Naive thymus-derived CD8-positive, alpha-beta T cell (primary cell): ENCODE results near the gene CEP55. TPM values are rescaled to one million over a fixed set of nuclear protein-coding genes. Genes with fewer than 3 reads are reported as not detected.

Source experiments
- ATAC-seq, 2 donors: fragments of 150-1000 bp; cut with Tn5 transposase in 1 of 2; sonication (Bioruptor Pico), chemical (Tn5 transposase) in 1 of 2; 1 replicate in 1 of 2; 2 replicates in 1 of 2; pipeline ENCODE4 v1.10.0; 2021; ENCODE audit warnings: mild to moderate bottlenecking in 2 of 2, moderate library complexity in 2 of 2
- POLR2A ChIA-PET: fragments of 350-600 bp; sonication (Branson Sonifier 250); formaldehyde crosslinking; loops from one replicate; lab custom pipeline; 2021; ENCODE audit warnings: antibody characterized with exemption; lab: Charles Lee
- DNase-seq, 10 donors: peaks; one replicate each; pipeline versions ENCODE4 v3.0.0 to v3.0.0-alpha.2; 2020 to 2022
- H3K27ac Mint-ChIP-seq, 10 donors: one replicate each; pipeline ENCODE4 v1.8.0; 2020 to 2022; ENCODE audit warnings: mild to moderate bottlenecking in 10 of 10, mixed read lengths in 10 of 10, moderate library complexity in 4 of 10, inconsistent platforms in 1 of 10
- H3K27me3 Mint-ChIP-seq, 5 donors: one replicate each; pipeline ENCODE4 v1.8.0; 2021 to 2022; ENCODE audit warnings: mixed read lengths in 5 of 5
- H3K36me3 Mint-ChIP-seq, 3 donors: one replicate each; pipeline ENCODE4 v1.8.0; 2020 to 2022; ENCODE audit warnings: mixed read lengths in 3 of 3, mild to moderate bottlenecking in 2 of 3, inconsistent platforms in 1 of 3
- H3K4me1 Mint-ChIP-seq, 4 donors: one replicate each; pipeline ENCODE4 v1.8.0; 2021 to 2022; ENCODE audit warnings: mixed read lengths in 4 of 4
- H3K4me3 Mint-ChIP-seq, 10 donors: one replicate each; pipeline ENCODE4 v1.8.0; 2020 to 2022; ENCODE audit warnings: mild to moderate bottlenecking in 10 of 10, mixed read lengths in 10 of 10, moderate library complexity in 6 of 10, inconsistent platforms in 1 of 10
- H3K9me3 Mint-ChIP-seq, 9 donors: one replicate each; pipeline ENCODE4 v1.8.0; 2020 to 2022; ENCODE audit warnings: mixed read lengths in 9 of 9, mild to moderate bottlenecking in 3 of 9, inconsistent platforms in 1 of 9, moderate library complexity in 1 of 9
- polyA plus RNA-seq, 3 donors: library from polyadenylated mRNA; unstranded; fragments of 300-500 nt; fragmentation: Illumina TruSeq; gene quantifications; one replicate each; pipeline ENCODE4 v1.2.3, GENCODE V29; 2021
- total RNA-seq, 8 experiments: library from RNA in 2 of 8; stranded (reverse) in 2 of 8; gene quantifications; one replicate each; pipeline ENCODE4 v1.2.3 and lab custom pipeline; 2021 to 2026

The CEP55 gene
- not detected for total RNA-seq
- polyA plus RNA-seq: not detected
- 0 to 3.4 (median 0.29) reads per million in 6 experiments for total RNA-seq (lab: John Stamatoyannopoulos, UW)

- POLR2A ChIA-PET: interaction anchor here (0.6 to 0.9 kb wide), 5 partner anchors 9 to 365 kb away, joined by 3 to 4 read pairs (median 3); no protein-coding TSS in a partner anchor
- peak; percentile 90 to 95 (median 94) for DNase-seq
- H3K27ac Mint-ChIP-seq: peak within 1 kb of the TSS in 9 of 10 donors; percentile 42 to 87 (median 69)
- no peaks in the 10 kb centered on the region for H3K9me3 Mint-ChIP-seq
- peaks cover 2 to 18% (median 3%) of the 10 kb centered on the region in 5 donors for H3K27me3 Mint-ChIP-seq
- peak within 1 kb of the TSS; percentile 87 to 95 (median 92) for H3K4me3 Mint-ChIP-seq
- H3K36me3 Mint-ChIP-seq: no peaks in the 10 kb centered on the region
- H3K4me1 Mint-ChIP-seq: peaks cover 5 to 13% (median 9%) of the 10 kb centered on the region in 4 donors
- peak; percentile 99 for ATAC-seq
These were observed at the start of gene CEP55 for GRCh38 chr10:93496322-93497041. CEP55 (plus strand) TSS chr10:93496612; CDS start chr10:93500052, 3,440 bp downstream.

- Mint-ChIP-seq H3K4me3 (no peak overlapping the region), H3K36me3 (no peaks in the 10 kb centered on the region), H3K9me3 (no peaks in the 10 kb centered on the region), H3K27ac (peak overlapping the region in 1 of 10 donors; percentile 35), H3K4me1 (peaks cover 0 to 7% (median 4%) of the 10 kb centered on the region in 4 donors), H3K27me3 (no peaks in the 10 kb centered on the region)
- ATAC-seq (no peak), DNase-seq (no peak)
- POLR2A ChIA-PET: no interaction called here
These were observed 49.4 kb upstream of the CEP55 start for GRCh38 chr10:93447019-93447418.

- no peaks in the 10 kb centered on the region for H3K9me3 Mint-ChIP-seq
- H3K27ac Mint-ChIP-seq: no peak overlapping the region
- POLR2A ChIA-PET: no interaction called here
- H3K27me3 Mint-ChIP-seq: no peaks in the 10 kb centered on the region
- H3K4me1 Mint-ChIP-seq: peaks cover 1 to 10% (median 8%) of the 10 kb centered on the region in 4 donors
- ATAC-seq: no peak
- no peak for DNase-seq
- no peak overlapping the region for H3K4me3 Mint-ChIP-seq
- H3K36me3 Mint-ChIP-seq: no peaks in the 10 kb centered on the region
These were observed 48.4 kb upstream of the CEP55 start for GRCh38 chr10:93447970-93448369.

GRCh38 chr10:93451244-93451947 lies 45.0 kb upstream of the CEP55 start:
- H3K4me3 Mint-ChIP-seq: no peak overlapping the region
- H3K36me3 Mint-ChIP-seq: no peaks in the 10 kb centered on the region
- peak overlapping the region in 1 of 10 donors; percentile 25 for H3K27ac Mint-ChIP-seq
- POLR2A ChIA-PET: no interaction called here
- peaks cover 1 to 10% (median 7%) of the 10 kb centered on the region in 4 donors for H3K4me1 Mint-ChIP-seq
- DNase-seq (no peak), ATAC-seq (no peak)
- H3K27me3 Mint-ChIP-seq: no peaks in the 10 kb centered on the region
- H3K9me3 Mint-ChIP-seq: no peaks in the 10 kb centered on the region

GRCh38 chr10:93452143-93452542 lies 44.3 kb upstream of the CEP55 start:
- peaks cover 1 to 10% (median 6%) of the 10 kb centered on the region in 4 donors for H3K4me1 Mint-ChIP-seq
- H3K4me3 Mint-ChIP-seq: no peak overlapping the region
- POLR2A ChIA-PET: no interaction called here
- no peaks in the 10 kb centered on the region for H3K36me3 Mint-ChIP-seq
- no peaks in the 10 kb centered on the region for H3K27me3 Mint-ChIP-seq
- ATAC-seq (no peak), DNase-seq (no peak)
- no peaks in the 10 kb centered on the region for H3K9me3 Mint-ChIP-seq
- H3K27ac Mint-ChIP-seq: peak overlapping the region in 1 of 10 donors; percentile 8

GRCh38 chr10:93454146-93454545 lies 42.3 kb upstream of the CEP55 start:
- Mint-ChIP-seq H3K4me3 (no peak overlapping the region), H3K27me3 (no peaks in the 10 kb centered on the region), H3K9me3 (no peaks in the 10 kb centered on the region), H3K36me3 (no peaks in the 10 kb centered on the region), H3K27ac (no peak overlapping the region), H3K4me1 (peaks cover 1 to 10% (median 6%) of the 10 kb centered on the region in 4 donors)
- ATAC-seq (no peak), DNase-seq (no peak)
- POLR2A ChIA-PET: no interaction called here

- no peak overlapping the region for H3K27ac Mint-ChIP-seq
- peaks cover 0 to 2% (median 0%) of the 10 kb centered on the region in 5 donors for H3K27me3 Mint-ChIP-seq
- POLR2A ChIA-PET: no interaction called here
- no peak overlapping the region for H3K4me3 Mint-ChIP-seq
- ATAC-seq (no peak), DNase-seq (no peak)
- H3K9me3 Mint-ChIP-seq: no peaks in the 10 kb centered on the region
- peaks cover 1 to 10% (median 6%) of the 10 kb centered on the region in 4 donors for H3K4me1 Mint-ChIP-seq
- no peaks in the 10 kb centered on the region for H3K36me3 Mint-ChIP-seq
These were observed 41.7 kb upstream of the CEP55 start for GRCh38 chr10:93454736-93455135.

GRCh38 chr10:93456480-93456879 lies 39.9 kb upstream of the CEP55 start:
- Mint-ChIP-seq H3K27me3 (peaks cover 0 to 5% (median 0%) of the 10 kb centered on the region in 5 donors), H3K4me3 (no peak overlapping the region), H3K27ac (no peak overlapping the region), H3K4me1 (peaks cover 1 to 11% (median 8%) of the 10 kb centered on the region in 4 donors), H3K36me3 (no peaks in the 10 kb centered on the region), H3K9me3 (no peaks in the 10 kb centered on the region)
- DNase-seq (no peak), ATAC-seq (no peak)
- POLR2A ChIA-PET: no interaction called here

- no peak for DNase-seq
- Mint-ChIP-seq H3K4me1 (peaks cover 0 to 12% (median 0%) of the 10 kb centered on the region in 4 donors), H3K4me3 (no peak overlapping the region)
These were observed 38.9 kb upstream of the CEP55 start for GRCh38 chr10:93457511-93457910.

GRCh38 chr10:93458821-93459257 lies 37.6 kb upstream of the CEP55 start:
- H3K27ac Mint-ChIP-seq: peak overlapping the region in 1 of 10 donors; percentile 5
- no peaks in the 10 kb centered on the region for H3K9me3 Mint-ChIP-seq
- DNase-seq (no peak), ATAC-seq (no peak)
- peaks cover 0 to 18% (median 0%) of the 10 kb centered on the region in 4 donors for H3K4me1 Mint-ChIP-seq
- no peak overlapping the region for H3K4me3 Mint-ChIP-seq
- POLR2A ChIA-PET: no interaction called here
- H3K36me3 Mint-ChIP-seq: no peaks in the 10 kb centered on the region
- H3K27me3 Mint-ChIP-seq: peaks cover 0 to 5% (median 0%) of the 10 kb centered on the region in 5 donors

More at GRCh38 chr10:93457511-93457910, 38.9 kb upstream of the CEP55 start:
- no peaks in the 10 kb centered on the region for H3K9me3 Mint-ChIP-seq
- H3K27me3 Mint-ChIP-seq: peaks cover 0 to 5% (median 0%) of the 10 kb centered on the region in 5 donors
- POLR2A ChIA-PET: interaction anchor here (0.6 kb wide), 1 partner anchor 29 kb away, joined by 4 read pairs; no protein-coding TSS in a partner anchor
- no peak overlapping the region for H3K27ac Mint-ChIP-seq
- ATAC-seq: no peak
- no peaks in the 10 kb centered on the region for H3K36me3 Mint-ChIP-seq

GRCh38 chr10:93459466-93459865 lies 36.9 kb upstream of the CEP55 start:
- ATAC-seq (no peak), DNase-seq (no peak)
- Mint-ChIP-seq H3K27ac (no peak overlapping the region), H3K4me1 (peaks cover 0 to 24% (median 0%) of the 10 kb centered on the region in 4 donors), H3K27me3 (peaks cover 0 to 5% (median 0%) of the 10 kb centered on the region in 5 donors), H3K9me3 (no peaks in the 10 kb centered on the region), H3K36me3 (no peaks in the 10 kb centered on the region), H3K4me3 (no peak overlapping the region)
- POLR2A ChIA-PET: no interaction called here

- H3K4me1 Mint-ChIP-seq: peaks cover 0 to 24% (median 0%) of the 10 kb centered on the region in 4 donors
- POLR2A ChIA-PET: no interaction called here
- no peaks in the 10 kb centered on the region for H3K36me3 Mint-ChIP-seq
- DNase-seq (no peak), ATAC-seq (no peak)
- H3K27me3 Mint-ChIP-seq: peaks cover 0 to 5% (median 0%) of the 10 kb centered on the region in 5 donors
- H3K27ac Mint-ChIP-seq: no peak overlapping the region
- no peaks in the 10 kb centered on the region for H3K9me3 Mint-ChIP-seq
- no peak overlapping the region for H3K4me3 Mint-ChIP-seq
These were observed 35.2 kb upstream of the CEP55 start for GRCh38 chr10:93461109-93461806.
